Muscle of back (tissue), 11 donors: Measurements from ENCODE around the gene MVB12B. TPM values are rescaled to one million over a fixed set of nuclear protein-coding genes. Genes with fewer than 3 reads are reported as not detected.
A peak's percentile ranks its signal among the peaks of the same experiment; 100 is the strongest.

Source experiments
- DNase-seq, 3 donors: peaks; one replicate each; pipeline versions ENCODE4 v3.0.0 to v3.0.0-alpha.2; 2013
- polyA plus RNA-seq, 10 donors: library from polyadenylated mRNA; unstranded; fragments of 120-200 nt; gene quantifications; one replicate each; pipeline ENCODE4 v1.2.1, GENCODE V29; 2013; ENCODE audit not compliant: insufficient read length in 10 of 10

Gene MVB12B
- polyA plus RNA-seq, 10 donors, result 13.3 to 18.1 (median 15.2) TPM

GRCh38 chr9:126504086-126504976, 177.7 kb downstream of the MVB12B start:
- DNase-seq, result no peak

GRCh38 chr9:126504977-126505455, 178.4 kb downstream of the MVB12B start:
- DNase-seq, result no peak

DNA sequence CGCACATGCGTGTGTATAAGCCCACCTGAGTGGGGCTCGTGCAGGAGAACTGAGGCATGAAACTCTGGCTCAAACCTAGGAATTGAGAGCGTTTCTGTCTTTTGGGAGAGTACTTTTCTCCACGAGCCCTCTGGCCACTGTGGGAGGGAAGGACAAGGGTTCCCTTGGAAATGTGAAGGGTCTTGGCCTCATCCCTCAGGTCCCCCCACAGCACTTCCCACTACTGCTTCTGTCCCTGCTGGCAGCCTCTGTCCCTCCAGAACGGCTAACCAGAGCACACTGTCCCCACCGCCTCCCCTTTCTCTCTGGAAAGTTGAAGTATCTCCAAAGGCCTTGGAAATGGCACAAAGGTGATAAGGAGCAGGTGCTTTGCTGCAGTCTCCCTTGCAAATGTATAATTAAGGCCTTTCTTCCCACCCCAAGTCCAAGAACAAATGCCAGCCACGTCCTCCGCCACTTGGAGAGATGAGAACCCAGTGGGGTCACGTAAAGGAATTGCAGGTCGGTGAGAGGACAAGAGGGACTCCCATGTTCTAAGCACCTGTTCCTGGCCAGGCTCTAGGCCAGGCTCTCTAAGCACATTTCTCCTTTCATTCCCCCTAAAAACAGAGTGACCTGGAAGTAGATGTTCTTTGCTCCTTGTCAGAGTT, 179.2 kb downstream of the MVB12B start:
- DNase-seq, result no peak

- no peak for DNase-seq
These were observed 180.0 kb downstream of the MVB12B start for GRCh38 chr9:126506361-126507317.

GRCh38 chr9:126507318-126508109, 180.9 kb downstream of the MVB12B start:
- no peak for DNase-seq

DNA sequence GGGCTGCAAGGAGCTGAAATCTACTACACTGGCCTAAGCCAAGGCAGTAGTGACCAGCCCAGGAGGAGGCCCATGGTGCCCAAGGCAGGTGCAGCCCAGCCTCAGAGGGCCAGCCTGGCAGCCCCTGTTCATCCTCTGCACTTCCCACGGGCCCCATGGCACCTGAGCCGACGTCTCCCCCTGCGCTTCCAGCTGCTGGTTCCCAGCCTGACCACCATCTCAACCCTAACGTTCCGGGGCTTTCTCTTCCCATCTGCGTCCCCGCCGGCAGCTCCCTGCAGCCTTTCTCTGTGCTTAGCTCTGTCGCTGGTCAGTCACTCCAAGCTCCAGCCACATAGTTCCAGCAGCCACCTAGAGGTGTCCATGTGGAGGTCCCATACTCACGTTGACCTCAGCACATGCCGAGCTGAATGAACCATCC, 181.6 kb downstream of the MVB12B start:
- DNase-seq, result no peak

DNA sequence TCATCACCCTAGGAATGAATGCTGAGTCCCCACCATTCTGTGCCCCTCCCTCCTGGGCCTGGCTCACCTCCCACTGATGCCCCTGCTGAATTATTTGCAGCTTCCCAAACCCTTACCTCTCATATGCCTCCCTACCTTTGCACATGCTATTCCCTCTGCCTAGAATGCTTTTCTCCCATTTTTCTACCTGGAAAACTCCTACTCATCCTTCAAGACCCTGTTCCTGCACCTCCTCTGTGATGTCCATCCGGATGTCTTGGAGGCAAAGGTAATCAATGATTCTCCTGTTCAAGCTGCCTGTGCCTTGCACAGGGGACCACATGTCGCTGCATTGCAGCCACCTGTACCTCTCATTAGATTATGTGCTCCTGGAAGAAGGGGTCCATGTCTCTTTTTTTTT, 182.3 kb downstream of the MVB12B start:
- DNase-seq, result no peak

GRCh38 chr9:126509718-126510117, 183.1 kb downstream of the MVB12B start:
- no peak for DNase-seq

DNA sequence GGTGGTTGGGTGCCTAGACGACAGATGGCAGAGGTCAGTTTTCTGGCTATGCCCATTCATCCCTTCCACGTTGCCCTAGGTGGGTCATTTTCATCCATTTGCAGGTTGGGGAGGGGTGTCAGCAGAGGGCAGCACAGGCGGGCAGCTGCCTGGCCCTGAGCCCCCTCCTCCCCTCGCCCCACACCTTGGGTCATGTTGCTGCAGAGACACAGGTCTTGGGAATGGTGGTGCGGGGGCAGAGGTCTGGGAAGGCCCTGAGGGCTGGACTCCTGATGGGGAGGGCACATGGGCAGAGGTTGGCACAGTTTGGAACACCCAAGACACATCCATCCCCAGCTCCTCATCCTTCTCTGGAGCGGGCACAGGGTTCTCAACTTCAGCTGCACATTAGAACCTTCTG, 183.9 kb downstream of the MVB12B start:
- no peak for DNase-seq

DNA sequence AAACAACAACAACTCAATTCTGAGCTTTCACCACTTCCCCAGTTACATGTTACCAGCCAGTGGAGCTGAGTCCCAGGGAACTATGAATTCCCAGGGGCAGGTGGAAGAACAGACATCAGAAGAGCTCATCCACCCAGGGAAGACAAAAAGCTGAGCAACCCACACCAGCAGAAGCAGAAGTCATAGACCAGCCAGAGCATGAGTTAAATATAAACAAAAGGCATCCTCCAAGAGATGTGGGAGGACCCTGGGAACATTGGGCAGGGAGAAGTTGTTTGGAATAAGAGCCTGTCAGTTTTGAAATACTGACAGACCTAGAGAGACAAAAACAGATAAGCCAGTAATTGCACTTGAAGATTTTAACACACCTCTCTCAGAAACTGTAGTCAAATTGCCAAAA, 184.8 kb downstream of the MVB12B start:
- DNase-seq, result no peak

DNA sequence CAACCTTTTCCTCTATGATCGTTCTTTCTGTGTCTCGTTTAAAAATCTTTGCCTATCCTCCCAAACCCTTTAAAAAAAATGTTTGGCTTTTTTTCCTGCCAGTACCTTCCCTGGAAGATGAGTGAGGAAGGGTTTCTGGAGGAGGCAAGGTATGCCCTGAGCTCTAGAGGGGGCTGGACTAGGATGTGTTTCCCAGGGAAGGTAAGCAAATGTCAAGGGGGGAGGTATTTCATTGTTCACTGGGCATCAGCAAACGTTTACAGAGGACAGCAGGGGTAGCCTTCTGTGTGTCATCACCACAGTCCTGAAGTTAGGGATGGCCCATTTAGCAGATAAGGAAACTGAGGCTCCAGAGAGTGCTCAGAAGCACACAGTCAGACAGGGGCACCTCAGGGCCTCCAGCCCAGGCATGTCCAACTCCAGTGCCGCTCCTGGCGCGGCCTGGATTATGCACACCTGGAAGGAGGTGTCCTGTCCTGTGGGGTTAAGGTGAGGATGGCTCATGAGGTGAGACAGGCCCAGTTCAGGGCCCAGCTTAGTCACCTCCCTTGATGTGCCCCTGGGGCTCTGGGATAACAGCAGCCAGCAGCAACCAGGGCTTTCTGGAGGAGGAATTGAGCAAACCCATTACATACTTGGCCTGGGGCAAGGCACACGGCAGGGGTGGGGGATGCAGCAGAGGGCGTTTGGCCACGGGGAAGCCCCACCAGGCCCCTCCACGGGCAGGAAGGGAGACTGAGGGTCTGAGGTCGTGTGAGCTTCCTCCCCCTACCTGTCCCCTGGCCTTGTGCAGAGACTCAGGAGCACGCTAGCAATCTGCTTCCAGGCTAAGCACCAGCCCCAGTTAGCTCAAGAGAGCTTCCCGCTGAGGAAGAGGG, 186.8 kb downstream of the MVB12B start:
- no peak for DNase-seq

DNA sequence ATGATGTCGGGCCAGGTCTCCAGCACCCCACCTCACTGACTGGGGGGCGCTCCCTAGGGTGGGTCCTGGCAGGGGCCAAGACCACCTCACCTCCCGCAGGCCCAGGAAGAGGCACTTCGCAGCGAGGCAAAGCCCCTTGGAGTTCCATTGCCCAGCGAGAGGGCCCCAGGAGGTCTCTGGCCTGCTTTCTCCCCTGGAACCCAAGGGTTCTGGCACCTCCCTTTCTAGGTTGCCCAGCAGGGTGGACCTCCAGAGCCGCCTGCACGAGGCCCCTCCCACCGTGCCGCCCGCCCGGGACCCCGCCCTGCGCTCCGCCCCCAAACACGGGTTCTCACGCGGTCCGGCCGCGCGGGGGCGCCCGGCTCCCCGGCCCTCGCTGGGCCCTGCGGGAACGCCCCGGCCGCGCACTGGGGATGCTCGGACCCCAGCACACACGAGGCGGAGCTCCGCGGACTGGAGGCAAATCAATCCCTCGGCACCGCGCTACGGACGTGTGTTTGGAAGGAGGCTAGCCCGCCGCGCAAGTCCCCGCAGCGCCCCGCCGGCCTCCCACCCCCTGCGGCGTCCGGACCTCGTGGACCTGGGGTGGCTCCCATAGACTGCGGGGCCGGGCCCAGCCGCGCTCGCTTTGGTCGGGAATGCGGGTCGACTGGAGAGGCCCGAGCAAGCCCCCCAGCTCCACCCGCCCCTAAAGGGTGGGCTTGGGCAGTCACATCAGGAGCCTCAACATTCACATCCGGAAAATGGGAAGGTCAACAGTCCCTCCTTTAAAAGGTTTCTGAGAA, 187.6 kb downstream of the MVB12B start:
- peak; percentile 33 to 75 (median 69) for DNase-seq

GRCh38 chr9:126515001-126515872, 188.6 kb downstream of the MVB12B start:
- peak in 2 of 3 donors; percentile 46 to 51 for DNase-seq

GRCh38 chr9:126515873-126516505, 189.4 kb downstream of the MVB12B start:
- DNase-seq, result no peak

DNA sequence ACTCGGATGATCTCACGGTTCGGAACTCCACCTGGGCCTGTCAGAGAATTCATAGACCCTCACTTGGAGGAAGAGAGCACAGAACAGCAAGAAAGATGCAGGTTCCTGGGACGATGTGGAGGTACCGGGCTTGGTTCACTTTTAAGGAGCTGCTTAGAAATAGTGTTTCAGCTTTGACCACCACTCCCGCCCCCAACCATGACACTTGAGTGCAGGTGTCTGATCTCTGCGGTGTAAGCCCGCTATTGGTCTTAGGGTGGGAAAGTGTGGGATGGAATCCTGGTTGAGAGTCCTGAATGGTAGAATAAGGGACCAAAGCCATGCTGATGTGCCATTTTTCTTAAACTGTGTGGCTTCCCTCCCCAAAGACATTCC, 189.9 kb downstream of the MVB12B start:
- DNase-seq, result no peak

GRCh38 chr9:126516936-126517832, 190.6 kb downstream of the MVB12B start:
- DNase-seq, result peak; percentile 64 to 89 (median 75)
